GM23338 (cell line): Measurements from ENCODE around the gene UCKL1. TPM values are rescaled to one million over a fixed set of nuclear protein-coding genes. Genes with fewer than 3 reads are reported as not detected.

Source experiments
- ATAC-seq: fragments of 200-7000 bp; cut with Tn5 transposase; 3 replicates; pipeline ENCODE4 v1.9.1; 2020
- DNase-seq: peaks from one replicate; pipeline ENCODE4 v3.0.0-alpha.2; 2015; ENCODE audit warnings: low spot score
- H2AFZ ChIP-seq: fragments of 200-600 bp; sonication (generic); 2 replicates; pipeline ENCODE4 v1.8.0; 2016; ENCODE audit warnings: antibody characterized with exemption, mild to moderate bottlenecking, moderate library complexity
- H3F3A ChIP-seq: fragments of 200-600 bp; sonication (generic); replicated peaks from 2 replicates; pipeline ENCODE4 v1.8.0; 2017; ENCODE audit warnings: antibody characterized with exemption, mixed run types, low read depth
- H3K27ac ChIP-seq: fragments of 200-600 bp; sonication (generic); 2 replicates; pipeline ENCODE4 v1.6.1; 2016; ENCODE audit warnings: low read depth
- H3K27me3 ChIP-seq: fragments of 200-600 bp; sonication (generic); 2 replicates; pipeline ENCODE4 v1.8.0; 2016; ENCODE audit warnings: mild to moderate bottlenecking, mixed run types, moderate library complexity; ENCODE audit not compliant: insufficient read depth
- H3K36me3 ChIP-seq: fragments of 200-600 bp; sonication (generic); 2 replicates; pipeline ENCODE4 v1.8.0; 2016; ENCODE audit warnings: mild to moderate bottlenecking; ENCODE audit not compliant: insufficient read depth
- H3K4me1 ChIP-seq: fragments of 200-600 bp; sonication (generic); 2 replicates; pipeline ENCODE4 v1.8.0; 2016; ENCODE audit warnings: mild to moderate bottlenecking, moderate library complexity; ENCODE audit not compliant: insufficient read depth
- H3K4me2 ChIP-seq: fragments of 200-600 bp; sonication (generic); 2 replicates; pipeline ENCODE4 v1.7.1; 2017; ENCODE audit warnings: mixed run types
- H3K4me3 ChIP-seq: fragments of 200-600 bp; sonication (generic); 2 replicates; pipeline ENCODE4 v1.6.1; 2016; ENCODE audit warnings: mixed run types
- H3K79me2 ChIP-seq: fragments of 200-600 bp; sonication (generic); replicated peaks from 2 replicates; pipeline ENCODE4 v1.8.0; 2017; ENCODE audit warnings: mild to moderate bottlenecking; ENCODE audit not compliant: insufficient read depth
- H3K9me2 ChIP-seq: fragments of 200-600 bp; sonication (generic); 2 replicates; pipeline ENCODE4 v1.8.0; 2017; ENCODE audit not compliant: insufficient read depth
- H4K20me1 ChIP-seq: fragments of 200-600 bp; sonication (generic); replicated peaks from 2 replicates; pipeline ENCODE4 v1.8.0; 2017; ENCODE audit warnings: mild to moderate bottlenecking; ENCODE audit not compliant: insufficient read depth
- H3K27ac Mint-ChIP-seq: 2 replicates; pipeline ENCODE4 v1.8.0; 2020; ENCODE audit warnings: inconsistent platforms, mild to moderate bottlenecking, moderate library complexity, mixed read lengths
- H3K27me3 Mint-ChIP-seq: 3 replicates; pipeline ENCODE4 v1.8.0; 2022; ENCODE audit warnings: low read depth, mild to moderate bottlenecking, moderate library complexity, mixed read lengths, inconsistent platforms; ENCODE audit not compliant: insufficient read depth, poor library complexity
- H3K36me3 Mint-ChIP-seq: 3 replicates; pipeline ENCODE4 v1.8.0; 2021; ENCODE audit warnings: low read depth, mild to moderate bottlenecking, inconsistent platforms, moderate library complexity, mixed read lengths
- H3K4me1 Mint-ChIP-seq: 3 replicates; pipeline ENCODE4 v1.8.0; 2020; ENCODE audit warnings: mild to moderate bottlenecking, inconsistent platforms, mixed read lengths
- H3K4me3 Mint-ChIP-seq: 3 replicates; pipeline ENCODE4 v1.8.0; 2021; ENCODE audit warnings: moderate library complexity, mild to moderate bottlenecking, inconsistent platforms, mixed read lengths
- H3K9me3 Mint-ChIP-seq: 3 replicates; pipeline ENCODE4 v1.8.0; 2020; ENCODE audit warnings: moderate library complexity, mild to moderate bottlenecking, inconsistent platforms, mixed read lengths
- CTCF ChIP-seq, 2 experiments: fragments of 200-600 bp in 1 of 2; sonication (generic) in 1 of 2; conservative IDR thresholded peaks; 2 replicates each; pipeline versions ENCODE4 v1.5.1 to v1.6.1; 2016 to 2017; ENCODE audit warnings: antibody characterized with exemption in 2 of 2, low read depth in 2 of 2, mild to moderate bottlenecking in 2 of 2, moderate library complexity in 1 of 2
- ETS1 ChIP-seq: IDR thresholded peaks from 2 replicates; pipeline ENCODE4 v1.6.1; 2016; ENCODE audit warnings: antibody characterized with exemption
- EZH2 ChIP-seq: fragments of 200-600 bp; sonication (generic); IDR thresholded peaks from one replicate; pipeline ENCODE4 v1.8.0; 2017; ENCODE audit warnings: antibody characterized with exemption, mild to moderate bottlenecking, low read depth; ENCODE audit not compliant: unreplicated experiment
- EZH2phosphoT487 ChIP-seq: fragments of 200-600 bp; sonication (generic); IDR thresholded peaks from one replicate; pipeline ENCODE4 v1.8.1; 2018; ENCODE audit warnings: antibody characterized with exemption; ENCODE audit not compliant: unreplicated experiment
- JUNB ChIP-seq: IDR thresholded peaks from one replicate; pipeline ENCODE4 v1.6.1; 2016; ENCODE audit warnings: antibody characterized with exemption; ENCODE audit not compliant: unreplicated experiment
- NANOG ChIP-seq: IDR thresholded peaks from 2 replicates; pipeline ENCODE4 v1.6.1; 2016; ENCODE audit warnings: antibody characterized with exemption, borderline replicate concordance
- POLR2AphosphoS5 ChIP-seq: IDR thresholded peaks from 2 replicates; pipeline ENCODE4 v1.6.1; 2016; ENCODE audit warnings: antibody characterized with exemption, low read depth
- REST ChIP-seq: IDR thresholded peaks from one replicate; pipeline ENCODE4 v1.6.1; 2018; ENCODE audit warnings: antibody characterized with exemption; ENCODE audit not compliant: unreplicated experiment
- STAT1 ChIP-seq: IDR thresholded peaks from one replicate; pipeline ENCODE4 v1.6.1; 2016; ENCODE audit warnings: antibody characterized with exemption; ENCODE audit not compliant: unreplicated experiment
- ZNF114 ChIP-seq: fragments of 250-450 bp; sonication (Bioruptor Pico); IDR thresholded peaks from 2 replicates; pipeline ENCODE4 v1.5.0; 2020; ENCODE audit warnings: mild to moderate bottlenecking, moderate library complexity
- polyA plus RNA-seq: library from polyadenylated mRNA; unstranded; fragments of >200 nt; fragmentation: Nextera tagmentation; extraction: Ambion mirVana; gene quantifications from 2 replicates; pipeline ENCODE4 v1.2.1, GENCODE V29; 2016
- total RNA-seq: library from RNA; depleted of rRNA; stranded (reverse); fragments of >200 nt; shearing (Covaris generic); gene quantifications from 2 replicates; pipeline ENCODE4 v1.2.3, GENCODE V29; 2014
- TF ChIP-seq, protein P1 (sequence below): fragments of 250-450 bp; sonication (Bioruptor Pico); IDR thresholded peaks from 2 replicates; pipeline ENCODE4 v1.5.0; 2020; ENCODE audit warnings: mild to moderate bottlenecking, moderate library complexity

Gene UCKL1
- total and polyA plus RNA-seq, 2 experiments from 2014 or later = 56.8 to 82.5 TPM

DNA sequence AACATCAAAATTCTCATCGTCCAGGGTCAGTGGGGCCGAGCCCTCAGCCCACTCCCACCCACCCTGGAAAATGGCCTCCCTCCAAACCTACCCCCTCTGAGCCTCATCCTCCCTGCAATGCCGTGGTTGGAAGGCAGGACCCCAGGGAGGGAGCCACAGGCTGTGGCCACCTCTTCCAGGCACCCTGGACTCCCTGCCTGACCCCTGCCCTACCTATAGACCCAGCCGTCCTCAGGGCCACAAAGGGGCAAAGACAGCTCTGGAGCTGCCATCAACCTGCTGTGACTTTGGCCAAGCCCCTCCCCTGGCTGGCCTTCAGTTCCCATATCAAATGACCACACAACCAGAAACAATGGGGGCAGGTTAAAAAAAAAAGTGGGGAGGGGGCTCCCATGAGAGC is 2.3 kb upstream of the UCKL1 start (continued):
- TF ChIP-seq REST (no peak), ZNF114 (CRISPR knock-in tag) (no peak), EZH2 (no peak), JUNB (no peak), ETS1 (no peak), CTCF (conservative IDR thresholded peaks at IDR 0.05; ENCODE audit: low read depth in 2 of 2) (no peak), NANOG (no peak)

DNA sequence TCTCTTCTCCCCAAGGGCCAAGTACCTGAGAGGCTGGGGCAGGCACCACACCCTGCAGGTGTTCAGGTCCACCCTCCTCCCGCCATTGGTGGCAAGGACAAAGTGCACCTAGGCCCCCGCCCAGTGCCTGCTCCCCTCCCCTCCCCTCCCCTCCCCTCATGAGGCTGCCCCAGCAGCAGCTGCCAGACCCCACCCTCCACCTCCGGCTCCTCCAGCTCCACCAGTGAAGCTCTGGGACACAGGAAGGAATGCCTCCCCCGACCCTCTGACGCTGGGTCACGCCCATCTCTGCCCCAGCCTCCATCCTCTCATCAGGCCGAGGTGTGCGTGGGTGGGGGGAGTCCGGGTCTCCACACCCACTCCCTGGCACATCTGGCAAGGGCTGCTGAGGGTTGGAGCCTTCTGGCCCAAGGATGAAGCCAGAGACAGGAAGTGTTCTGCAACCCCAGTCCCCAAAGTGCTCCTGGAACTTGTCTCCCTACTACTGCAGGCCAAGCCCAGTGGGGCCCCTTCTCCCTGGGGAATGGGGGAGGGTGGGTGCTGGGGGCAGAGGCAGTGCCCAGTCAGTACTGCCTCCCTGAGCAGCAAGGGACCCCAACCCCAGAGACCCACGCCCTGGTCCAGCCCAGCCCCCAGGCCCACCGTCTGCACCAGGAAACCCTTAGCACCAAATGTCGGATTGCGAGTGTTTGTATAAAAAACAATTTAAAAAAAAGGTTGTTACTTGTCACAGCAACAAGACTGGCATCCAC is 1.6 kb upstream of the UCKL1 start:
- peaks cover 34% of the 10 kb centered on the region for H3K4me1 Mint-ChIP-seq
- no peaks in the 10 kb centered on the region for H3K9me2 ChIP-seq
- peaks cover 17% of the 10 kb centered on the region for H4K20me1 ChIP-seq
- peak overlapping the region; percentile 90 for H3K27ac ChIP-seq
- H3K36me3 ChIP-seq = no peaks in the 10 kb centered on the region
- 0 out of 2 replicates have a peak, but pooled peaks cover 11% of the 10 kb centered on the region for H3F3A ChIP-seq
- H3K27ac Mint-ChIP-seq = peak overlapping the region; percentile 95
- H3K4me1 ChIP-seq = peaks cover 18% of the 10 kb centered on the region
- peak overlapping the region; percentile 83 for H3K4me3 Mint-ChIP-seq
- no peaks in the 10 kb centered on the region for H3K9me3 Mint-ChIP-seq
- ATAC-seq = peak; percentile 33
- H3K27me3 Mint-ChIP-seq = peaks cover 14% of the 10 kb centered on the region
- TF ChIP-seq NANOG (no peak), ZNF114 (CRISPR knock-in tag) (no peak), STAT1 (no peak), POLR2AphosphoS5 (no peak), EZH2phosphoT487 (no peak), EZH2 (no peak), JUNB (no peak)
- TF ChIP-seq, protein P1, sequence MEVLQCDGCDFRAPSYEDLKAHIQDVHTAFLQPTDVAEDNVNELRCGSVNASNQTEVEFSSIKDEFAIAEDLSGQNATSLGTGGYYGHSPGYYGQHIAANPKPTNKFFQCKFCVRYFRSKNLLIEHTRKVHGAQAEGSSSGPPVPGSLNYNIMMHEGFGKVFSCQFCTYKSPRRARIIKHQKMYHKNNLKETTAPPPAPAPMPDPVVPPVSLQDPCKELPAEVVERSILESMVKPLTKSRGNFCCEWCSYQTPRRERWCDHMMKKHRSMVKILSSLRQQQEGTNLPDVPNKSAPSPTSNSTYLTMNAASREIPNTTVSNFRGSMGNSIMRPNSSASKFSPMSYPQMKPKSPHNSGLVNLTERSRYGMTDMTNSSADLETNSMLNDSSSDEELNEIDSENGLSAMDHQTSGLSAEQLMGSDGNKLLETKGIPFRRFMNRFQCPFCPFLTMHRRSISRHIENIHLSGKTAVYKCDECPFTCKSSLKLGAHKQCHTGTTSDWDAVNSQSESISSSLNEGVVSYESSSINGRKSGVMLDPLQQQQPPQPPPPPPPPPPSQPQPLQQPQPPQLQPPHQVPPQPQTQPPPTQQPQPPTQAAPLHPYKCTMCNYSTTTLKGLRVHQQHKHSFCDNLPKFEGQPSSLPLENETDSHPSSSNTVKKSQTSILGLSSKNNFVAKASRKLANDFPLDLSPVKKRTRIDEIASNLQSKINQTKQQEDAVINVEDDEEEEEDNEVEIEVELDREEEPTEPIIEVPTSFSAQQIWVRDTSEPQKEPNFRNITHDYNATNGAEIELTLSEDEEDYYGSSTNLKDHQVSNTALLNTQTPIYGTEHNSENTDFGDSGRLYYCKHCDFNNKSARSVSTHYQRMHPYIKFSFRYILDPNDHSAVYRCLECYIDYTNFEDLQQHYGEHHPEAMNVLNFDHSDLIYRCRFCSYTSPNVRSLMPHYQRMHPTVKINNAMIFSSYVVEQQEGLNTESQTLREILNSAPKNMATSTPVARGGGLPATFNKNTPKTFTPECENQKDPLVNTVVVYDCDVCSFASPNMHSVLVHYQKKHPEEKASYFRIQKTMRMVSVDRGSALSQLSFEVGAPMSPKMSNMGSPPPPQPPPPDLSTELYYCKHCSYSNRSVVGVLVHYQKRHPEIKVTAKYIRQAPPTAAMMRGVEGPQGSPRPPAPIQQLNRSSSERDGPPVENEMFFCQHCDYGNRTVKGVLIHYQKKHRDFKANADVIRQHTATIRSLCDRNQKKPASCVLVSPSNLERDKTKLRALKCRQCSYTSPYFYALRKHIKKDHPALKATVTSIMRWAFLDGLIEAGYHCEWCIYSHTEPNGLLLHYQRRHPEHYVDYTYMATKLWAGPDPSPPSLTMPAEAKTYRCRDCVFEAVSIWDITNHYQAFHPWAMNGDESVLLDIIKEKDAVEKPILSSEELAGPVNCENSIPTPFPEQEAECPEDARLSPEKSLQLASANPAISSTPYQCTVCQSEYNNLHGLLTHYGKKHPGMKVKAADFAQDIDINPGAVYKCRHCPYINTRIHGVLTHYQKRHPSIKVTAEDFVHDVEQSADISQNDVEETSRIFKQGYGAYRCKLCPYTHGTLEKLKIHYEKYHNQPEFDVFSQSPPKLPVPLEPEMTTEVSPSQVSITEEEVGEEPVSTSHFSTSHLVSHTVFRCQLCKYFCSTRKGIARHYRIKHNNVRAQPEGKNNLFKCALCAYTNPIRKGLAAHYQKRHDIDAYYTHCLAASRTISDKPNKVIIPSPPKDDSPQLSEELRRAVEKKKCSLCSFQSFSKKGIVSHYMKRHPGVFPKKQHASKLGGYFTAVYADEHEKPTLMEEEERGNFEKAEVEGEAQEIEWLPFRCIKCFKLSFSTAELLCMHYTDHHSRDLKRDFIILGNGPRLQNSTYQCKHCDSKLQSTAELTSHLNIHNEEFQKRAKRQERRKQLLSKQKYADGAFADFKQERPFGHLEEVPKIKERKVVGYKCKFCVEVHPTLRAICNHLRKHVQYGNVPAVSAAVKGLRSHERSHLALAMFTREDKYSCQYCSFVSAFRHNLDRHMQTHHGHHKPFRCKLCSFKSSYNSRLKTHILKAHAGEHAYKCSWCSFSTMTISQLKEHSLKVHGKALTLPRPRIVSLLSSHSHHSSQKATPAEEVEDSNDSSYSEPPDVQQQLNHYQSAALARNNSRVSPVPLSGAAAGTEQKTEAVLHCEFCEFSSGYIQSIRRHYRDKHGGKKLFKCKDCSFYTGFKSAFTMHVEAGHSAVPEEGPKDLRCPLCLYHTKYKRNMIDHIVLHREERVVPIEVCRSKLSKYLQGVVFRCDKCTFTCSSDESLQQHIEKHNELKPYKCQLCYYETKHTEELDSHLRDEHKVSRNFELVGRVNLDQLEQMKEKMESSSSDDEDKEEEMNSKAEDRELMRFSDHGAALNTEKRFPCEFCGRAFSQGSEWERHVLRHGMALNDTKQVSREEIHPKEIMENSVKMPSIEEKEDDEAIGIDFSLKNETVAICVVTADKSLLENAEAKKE = no peak
- H3K36me3 Mint-ChIP-seq = peaks cover 26% of the 10 kb centered on the region
- H3K79me2 ChIP-seq = peaks cover 30% of the 10 kb centered on the region
- H3K27me3 ChIP-seq = no peaks in the 10 kb centered on the region
- H2AFZ ChIP-seq = peak overlapping the region; percentile 25; the same call in 1 of the 2 replicates
- peak; percentile 92 for DNase-seq
- H3K4me2 ChIP-seq = peak overlapping the region; percentile 99
- H3K4me3 ChIP-seq = peak overlapping the region; percentile 91
